GM12878 (cell line): ENCODE results near the gene CYP46A1. TPM values are rescaled to one million over a fixed set of nuclear protein-coding genes. Genes with fewer than 3 reads are reported as not detected.

Source experiments
- ATAC-seq: fragments of 200-7000 bp; cut with Tn5 transposase; 3 replicates; pipeline ENCODE4 v1.9.1; 2020; ENCODE audit warnings: mild to moderate bottlenecking, moderate library complexity
- BruUV-seq: library from RNA; stranded (reverse); fragments of 400-500 nt; replicated peaks from 2 replicates; lab custom pipeline; 2021; lab: Mats Ljungman, UMichigan
- CTCF ChIA-PET: fragments of 300-600 bp; sonication (Branson Sonifier 250); formaldehyde crosslinking; extraction: SDS; loops from one replicate; lab custom pipeline; 2021; ENCODE audit warnings: inconsistent platforms; lab: Yijun Ruan, JAX
- POLR2A ChIA-PET: fragments of 350-600 bp; formaldehyde crosslinking; extraction: SDS; loops from one replicate; lab custom pipeline; 2021; ENCODE audit warnings: inconsistent platforms; lab: Charles Lee
- RAD21 ChIA-PET: fragments of 300-600 bp; sonication (Branson Sonifier 250); formaldehyde crosslinking; loops from one replicate; lab custom pipeline; 2023; ENCODE audit warnings: antibody characterized with exemption; ENCODE audit not compliant: unreplicated experiment; lab: Charles Lee
- SMC1A ChIA-PET: fragments of 300-600 bp; sonication (Branson Sonifier 250); formaldehyde crosslinking; loops from one replicate; lab custom pipeline; 2023; ENCODE audit not compliant: unreplicated experiment, uncharacterized antibody; lab: Charles Lee
- DNase-seq: peaks from one replicate; pipeline ENCODE4 v3.0.0-alpha.2; 2011; ENCODE audit warnings: low read depth, low spot score
- FAIRE-seq: peaks from 3 replicates; lab custom pipeline; 2011; peaks lifted over from hg19 to GRCh38; lab: Jason Lieb, UNC
- H2AFZ ChIP-seq: 2 replicates; pipeline ENCODE4 v1.6.0; 2011; ENCODE audit warnings: low read depth, low read length, control low read depth; ENCODE audit not compliant: control insufficient read depth
- H3K27ac ChIP-seq: 2 replicates; pipeline ENCODE4 v1.5.1; 2011; ENCODE audit warnings: control low read depth; ENCODE audit not compliant: control insufficient read depth, insufficient read depth
- H3K27me3 ChIP-seq, 2 experiments: replicated peaks in 1 of 2; 2 replicates each; pipeline versions ENCODE4 v1.6.0 to v1.6.1; 2011; ENCODE audit warnings: low read length in 1 of 2; ENCODE audit not compliant: control insufficient read depth in 2 of 2, insufficient read depth in 2 of 2
- H3K36me3 ChIP-seq, 2 experiments: 2 replicates each; pipeline ENCODE4 v1.5.1; 2011; ENCODE audit warnings: low read length in 1 of 2; ENCODE audit not compliant: control insufficient read depth in 2 of 2, insufficient read depth in 2 of 2
- H3K4me1 ChIP-seq: 2 replicates; pipeline ENCODE4 v1.6.1; 2011; ENCODE audit warnings: mild to moderate bottlenecking, low read length, moderate library complexity, mixed read lengths; ENCODE audit not compliant: control insufficient read depth, insufficient read depth
- H3K4me2 ChIP-seq: 2 replicates; pipeline ENCODE4 v1.6.0; 2011; ENCODE audit warnings: control low read depth; ENCODE audit not compliant: control insufficient read depth, insufficient read depth
- H3K4me3 ChIP-seq: fragments of 200-600 bp; sonication (generic); 2 replicates; pipeline ENCODE4 v1.5.1; 2016
- H3K79me2 ChIP-seq: 2 replicates; pipeline ENCODE4 v1.6.0; 2011; ENCODE audit warnings: low read length; ENCODE audit not compliant: control insufficient read depth, insufficient read depth
- H3K9ac ChIP-seq: 2 replicates; pipeline ENCODE4 v1.8.0; 2011; ENCODE audit warnings: low read length, control low read depth, mixed read lengths; ENCODE audit not compliant: control insufficient read depth, insufficient read depth
- H3K9me3 ChIP-seq: replicated peaks from 3 replicates; pipeline ENCODE4 v1.5.1; 2011; ENCODE audit warnings: mild to moderate bottlenecking, low read length; ENCODE audit not compliant: control insufficient read depth, insufficient read depth
- H4K20me1 ChIP-seq: 2 replicates; pipeline ENCODE4 v1.6.0; 2011; ENCODE audit not compliant: control insufficient read depth, insufficient read depth
- ATF3 ChIP-seq: IDR thresholded peaks from 2 replicates; pipeline ENCODE4 v1.6.1; 2011; ENCODE audit warnings: low read depth, mild to moderate bottlenecking, low read length, moderate library complexity, borderline replicate concordance; ENCODE audit errors: extremely low read depth
- CREM ChIP-seq: IDR thresholded peaks from 2 replicates; pipeline ENCODE4 v1.6.1; 2014; ENCODE audit warnings: antibody characterized with exemption, low read depth
- NR2F1 ChIP-seq: fragments of 450-650 bp; conservative IDR thresholded peaks from 2 replicates; pipeline ENCODE4 v1.6.1; 2017; ENCODE audit warnings: mild to moderate bottlenecking
- WGBS: methylation state at CpG from one replicate; pipeline ENCODE4 v1.1.6; 2016; ENCODE audit warnings: low lambda C conversion rate; ENCODE audit not compliant: insufficient replicate concordance, insufficient coverage; ENCODE audit errors: missing lambda C conversion rate; 5-methylcytosine and 5-hydroxymethylcytosine counted together
- in situ Hi-C: fragments of 300-500 bp; cut with MboI; formaldehyde crosslinking; loops from 9 replicates; pipeline ENCODE4 v1.14.3; 2018; ENCODE audit warnings: mixed read lengths
- intact Hi-C: fragments of 100-400 bp; cut with micrococcal nuclease; formaldehyde crosslinking; loops from one replicate; pipeline ENCODE4 v1.14.2; 2022; ENCODE audit not compliant: unreplicated experiment
- polyA plus RNA-seq, 11 experiments: library from polyadenylated mRNA; depleted of rRNA in 4 of 11; unstranded in 6 of 11; stranded (reverse) in 5 of 11; fragments of >200 nt; fragmentation: Nextera tagmentation in 4 of 11; fragmentation: Illumina TruSeq in 1 of 11; extraction: Ambion mirVana in 4 of 11; extraction: Trizol in 1 of 11; gene quantifications; 1 replicate in 1 of 11; 2 replicates in 10 of 11; pipeline versions ENCODE4 v1.2.1 to v1.2.3, GENCODE V29; 2011 to 2016; ENCODE audit warnings: inconsistent platforms in 2 of 11, missing spikeins in 2 of 11, low read depth in 1 of 11
- total RNA-seq, 4 experiments: library from RNA; depleted of rRNA in 3 of 4; stranded (reverse); fragments of >200 nt in 3 of 4; fragmentation: Illumina TruSeq in 1 of 4; extraction: Trizol in 1 of 4; gene quantifications; 2 replicates each; pipeline versions ENCODE4 v1.2.1 to v1.2.3, GENCODE V29; 2013 to 2021

Gene CYP46A1
- total and polyA plus RNA-seq, 10 of the 15 experiments (the other 5 are each of a cell fraction or from before 2014, with no cell fraction given) = 0.04 to 0.11 TPM; not detected in 8

DNA sequence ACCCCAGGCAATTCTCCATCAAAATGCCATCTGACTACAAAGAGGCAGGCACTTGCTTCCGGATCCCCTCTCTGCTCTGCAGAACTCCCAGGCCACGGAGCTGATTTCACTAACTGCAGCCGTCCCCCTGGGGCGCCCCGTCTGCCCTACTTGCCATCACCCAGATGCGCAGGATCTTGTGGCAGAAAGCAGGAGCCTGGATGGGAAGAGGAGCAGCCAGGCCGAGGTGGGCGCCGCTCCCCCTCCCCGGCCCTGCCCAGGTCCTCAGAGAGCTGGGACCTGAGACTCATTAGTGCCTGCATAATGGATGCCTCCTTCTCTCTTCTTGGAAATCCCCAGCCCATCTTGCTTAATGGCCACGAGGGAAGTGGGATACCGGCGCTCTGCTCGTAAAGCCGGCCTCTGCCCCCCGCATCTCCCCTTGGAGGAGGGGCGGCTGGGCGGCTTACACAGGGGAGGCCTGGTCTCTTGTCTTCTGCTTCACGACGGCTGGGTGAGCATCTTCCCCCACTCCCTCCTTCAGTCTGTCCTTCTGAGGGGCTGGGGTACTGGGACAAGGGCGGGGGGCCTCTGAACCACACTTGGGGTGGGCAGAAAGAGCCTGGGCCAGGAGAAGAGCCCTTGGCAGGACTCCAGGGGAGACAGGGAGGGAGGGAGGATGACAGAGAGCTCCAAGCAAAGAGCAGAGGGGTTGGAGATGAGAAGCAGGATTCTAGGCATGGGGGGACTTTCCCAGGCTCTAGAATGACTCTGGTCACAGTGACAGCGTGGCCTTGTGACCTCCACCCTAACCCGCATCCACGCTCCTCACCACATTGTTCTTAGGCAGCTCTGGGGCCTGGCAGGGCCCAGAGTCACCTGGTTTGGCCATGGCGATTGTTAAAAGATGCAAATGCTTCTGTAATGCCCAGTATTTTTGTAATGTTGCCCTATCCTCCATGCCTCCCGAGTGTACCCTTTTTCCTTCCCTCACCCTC is 89.7 kb downstream of the CYP46A1 start:
- TF ChIP-seq CREM = no peak
- peak; percentile 45 for TF ChIP-seq NR2F1
- no peak for TF ChIP-seq ATF3
- TF ChIP-seq, all 136 proteins: peak for 1
- no peak overlapping the region for H3K4me2 ChIP-seq
- ChIA-PET CTCF (interaction anchor here (1.5 kb wide), 1 partner anchor 21 kb away, joined by 3 read pairs; no protein-coding TSS in a partner anchor), RAD21 (interaction anchor here (1.4 kb wide), 1 partner anchor 16 kb away, joined by 4 read pairs; no protein-coding TSS in a partner anchor), SMC1A (no interaction called here), POLR2A (no interaction called here)
- BruUV-seq = no TSS peak
- FAIRE-seq = no peak
- no peak overlapping the region for H3K9ac ChIP-seq
- H3K9me3 ChIP-seq = no peaks in the 10 kb centered on the region
- 43% methylated on average over 24 of the region's 26 CpGs for WGBS
- no peaks in the 10 kb centered on the region for H3K36me3 ChIP-seq
- in situ Hi-C loops (no loop called here), intact Hi-C loops (no loop called here)
- no peak overlapping the region for H3K27ac ChIP-seq
- DNase-seq = no peak
- H3K4me1 ChIP-seq = no peaks in the 10 kb centered on the region
- no peak overlapping the region for H2AFZ ChIP-seq
- H3K4me3 ChIP-seq = no peak overlapping the region
- H4K20me1 ChIP-seq = no peaks in the 10 kb centered on the region
- H3K79me2 ChIP-seq = no peaks in the 10 kb centered on the region
- peak; percentile 67 for ATAC-seq
- peaks cover 0 to 1% of the 10 kb centered on the region in 2 experiments; a peak in 1 of 4 replicates for H3K27me3 ChIP-seq
